Activated CD4-positive, alpha-beta T cell treated with anti-CD3 and anti-CD28 coated beads for 36 hours (primary cell): ENCODE results near the gene LYPD6B. TPM values are rescaled to one million over a fixed set of nuclear protein-coding genes. Genes with fewer than 3 reads are reported as not detected.

Experiments
- ATAC-seq: fragments of 200-7000 bp; cut with Tn5 transposase; one replicate; pipeline ENCODE4 v1.10.0; 2021; ENCODE audit warnings: mild to moderate bottlenecking, moderate library complexity
- CTCF ChIA-PET: fragments of 350-600 bp; sonication (Branson Sonifier 250); formaldehyde crosslinking; loops from one replicate; lab custom pipeline; 2021; ENCODE audit warnings: antibody characterized with exemption; lab: Charles Lee
- POLR2A ChIA-PET: fragments of 350-600 bp; sonication (Branson Sonifier 250); formaldehyde crosslinking; loops from one replicate; lab custom pipeline; 2021; ENCODE audit warnings: antibody characterized with exemption, inconsistent platforms; lab: Charles Lee
- DNase-seq: peaks from one replicate; pipeline ENCODE4 v3.0.0-alpha.2; 2020
- H3K27ac Mint-ChIP-seq: one replicate; pipeline ENCODE4 v1.8.0; 2021; ENCODE audit warnings: mixed read lengths
- H3K27me3 Mint-ChIP-seq: one replicate; pipeline ENCODE4 v1.8.0; 2021; ENCODE audit warnings: mixed read lengths
- H3K36me3 Mint-ChIP-seq: one replicate; pipeline ENCODE4 v1.8.0; 2021; ENCODE audit warnings: low read depth, mixed read lengths
- H3K4me1 Mint-ChIP-seq: one replicate; pipeline ENCODE4 v1.8.0; 2021; ENCODE audit warnings: mixed read lengths
- H3K4me3 Mint-ChIP-seq: one replicate; pipeline ENCODE4 v1.8.0; 2021; ENCODE audit warnings: mild to moderate bottlenecking, moderate library complexity, mixed read lengths
- H3K9me3 Mint-ChIP-seq: one replicate; pipeline ENCODE4 v1.8.0; 2021; ENCODE audit warnings: low read depth, mixed read lengths
- intact Hi-C, 2 experiments: fragments of 100-400 bp; cut with DNase I in 1 of 2; cut with micrococcal nuclease in 1 of 2; formaldehyde crosslinking; loops; one replicate each; pipeline versions ENCODE4 v1.14.2 to v1.15.1; 2022 to 2024; cut with DNase I, micrococcal nuclease
- total RNA-seq, 2 experiments: library from RNA; stranded (reverse); gene quantifications; one replicate each; pipeline ENCODE4 v1.2.3, GENCODE V29; 2021

Gene LYPD6B
- total RNA-seq, 2 experiments from 2014 or later = not detected

- POLR2A ChIA-PET = no interaction called here
- intact Hi-C loops = no loop called here
- CTCF ChIA-PET = interaction anchor here (0.7 kb wide), 1 partner anchor 16 kb away, joined by 3 read pairs; no protein-coding TSS in a partner anchor
- ATAC-seq (no peak), DNase-seq (no peak)
- H3K27ac Mint-ChIP-seq = no peak overlapping the region
- peaks cover 2% of the 10 kb centered on the region for H3K27me3 Mint-ChIP-seq
- H3K4me3 Mint-ChIP-seq = no peak overlapping the region
- H3K36me3 Mint-ChIP-seq = no peaks in the 10 kb centered on the region
- peaks cover 6% of the 10 kb centered on the region for H3K4me1 Mint-ChIP-seq
- H3K9me3 Mint-ChIP-seq = no peaks in the 10 kb centered on the region
Observed at GRCh38 chr2:149064365-149064841, 25.9 kb downstream of the LYPD6B start.

GRCh38 chr2:149064856-149065630 is 26.5 kb downstream of the LYPD6B start:
- no peak overlapping the region for H3K27ac Mint-ChIP-seq
- no peaks in the 10 kb centered on the region for H3K36me3 Mint-ChIP-seq
- H3K9me3 Mint-ChIP-seq = no peaks in the 10 kb centered on the region
- peaks cover 3% of the 10 kb centered on the region for H3K27me3 Mint-ChIP-seq
- H3K4me3 Mint-ChIP-seq = no peak overlapping the region
- intact Hi-C loops = no loop called here
- POLR2A ChIA-PET = no interaction called here
- CTCF ChIA-PET = interaction anchor here (0.7 kb wide), 1 partner anchor 280 kb away, joined by 3 read pairs; no protein-coding TSS in a partner anchor
- peaks cover 13% of the 10 kb centered on the region for H3K4me1 Mint-ChIP-seq
- no peak for ATAC-seq
- no peak for DNase-seq

- H3K4me1 Mint-ChIP-seq = peaks cover 14% of the 10 kb centered on the region
- no peak overlapping the region for H3K27ac Mint-ChIP-seq
- no peaks in the 10 kb centered on the region for H3K9me3 Mint-ChIP-seq
- ChIA-PET POLR2A (no interaction called here), CTCF (no interaction called here)
- H3K4me3 Mint-ChIP-seq = no peak overlapping the region
- DNase-seq (no peak), ATAC-seq (no peak)
- H3K27me3 Mint-ChIP-seq = peaks cover 14% of the 10 kb centered on the region
- H3K36me3 Mint-ChIP-seq = no peaks in the 10 kb centered on the region
- intact Hi-C loops = no loop called here
Observed at GRCh38 chr2:149068225-149068995, 29.9 kb downstream of the LYPD6B start.

- no peak overlapping the region for H3K4me3 Mint-ChIP-seq
Observed at GRCh38 chr2:149068996-149069888, 30.7 kb downstream of the LYPD6B start.

GRCh38 chr2:149070681-149071320 is 32.3 kb downstream of the LYPD6B start:
- ChIA-PET CTCF (interaction anchor here (0.5 kb wide), 1 partner anchor 98 kb away, joined by 3 read pairs; no protein-coding TSS in a partner anchor), POLR2A (no interaction called here)
- no peak for ATAC-seq
- DNase-seq = no peak
- peaks cover 14% of the 10 kb centered on the region for H3K4me1 Mint-ChIP-seq
- H3K27ac Mint-ChIP-seq = no peak overlapping the region
- peaks cover 17% of the 10 kb centered on the region for H3K27me3 Mint-ChIP-seq
- no peaks in the 10 kb centered on the region for H3K9me3 Mint-ChIP-seq
- intact Hi-C loops = no loop called here
- no peaks in the 10 kb centered on the region for H3K36me3 Mint-ChIP-seq
- no peak overlapping the region for H3K4me3 Mint-ChIP-seq

More at GRCh38 chr2:149068996-149069888, 30.7 kb downstream of the LYPD6B start:
- H3K9me3 Mint-ChIP-seq = no peaks in the 10 kb centered on the region
- POLR2A ChIA-PET = no interaction called here
- CTCF ChIA-PET = interaction anchor here (0.6 kb wide), 1 partner anchor 722 kb away, joined by 3 read pairs; no protein-coding TSS in a partner anchor
- H3K27me3 Mint-ChIP-seq = peaks cover 15% of the 10 kb centered on the region
- ATAC-seq (peak; percentile 93), DNase-seq (peak; percentile 28)
- intact Hi-C loops = no loop called here
- no peak overlapping the region for H3K27ac Mint-ChIP-seq
- peaks cover 14% of the 10 kb centered on the region for H3K4me1 Mint-ChIP-seq
- H3K36me3 Mint-ChIP-seq = no peaks in the 10 kb centered on the region

- ATAC-seq (no peak), DNase-seq (no peak)
- no peak overlapping the region for H3K27ac Mint-ChIP-seq
- no peaks in the 10 kb centered on the region for H3K9me3 Mint-ChIP-seq
- POLR2A ChIA-PET = no interaction called here
- peaks cover 1% of the 10 kb centered on the region for H3K4me1 Mint-ChIP-seq
- H3K27me3 Mint-ChIP-seq = peaks cover 14% of the 10 kb centered on the region
- H3K4me3 Mint-ChIP-seq = no peak overlapping the region
- intact Hi-C loops = no loop called here
- CTCF ChIA-PET = no interaction called here
- H3K36me3 Mint-ChIP-seq = no peaks in the 10 kb centered on the region
Observed at GRCh38 chr2:149075105-149075504, 36.6 kb downstream of the LYPD6B start.

GRCh38 chr2:149075853-149076252 is 37.4 kb downstream of the LYPD6B start:
- Mint-ChIP-seq H3K27me3 (peaks cover 13% of the 10 kb centered on the region), H3K27ac (no peak overlapping the region), H3K9me3 (no peaks in the 10 kb centered on the region), H3K4me1 (no peaks in the 10 kb centered on the region), H3K36me3 (no peaks in the 10 kb centered on the region), H3K4me3 (no peak overlapping the region)
- intact Hi-C loops = no loop called here
- CTCF ChIA-PET = no interaction called here
- POLR2A ChIA-PET = no interaction called here
- no peak for ATAC-seq
- DNase-seq = no peak

GRCh38 chr2:149076863-149077412 is 38.4 kb downstream of the LYPD6B start:
- POLR2A ChIA-PET = no interaction called here
- no peak for DNase-seq

GRCh38 chr2:149077861-149078260 is 39.4 kb downstream of the LYPD6B start:
- POLR2A ChIA-PET = no interaction called here
- Mint-ChIP-seq H3K9me3 (no peaks in the 10 kb centered on the region), H3K36me3 (no peaks in the 10 kb centered on the region), H3K4me3 (no peak overlapping the region), H3K27me3 (peaks cover 4% of the 10 kb centered on the region), H3K4me1 (no peaks in the 10 kb centered on the region), H3K27ac (no peak overlapping the region)
- CTCF ChIA-PET = no interaction called here
- no peak for DNase-seq
- intact Hi-C loops = no loop called here
- ATAC-seq = no peak

More at GRCh38 chr2:149076863-149077412, 38.4 kb downstream of the LYPD6B start:
- intact Hi-C loops = no loop called here
- Mint-ChIP-seq H3K9me3 (no peaks in the 10 kb centered on the region), H3K36me3 (no peaks in the 10 kb centered on the region), H3K27ac (no peak overlapping the region), H3K4me3 (no peak overlapping the region), H3K4me1 (no peaks in the 10 kb centered on the region), H3K27me3 (peaks cover 10% of the 10 kb centered on the region)
- no peak for ATAC-seq
- CTCF ChIA-PET = no interaction called here

- Mint-ChIP-seq H3K27ac (no peak overlapping the region), H3K4me3 (no peak overlapping the region), H3K9me3 (no peaks in the 10 kb centered on the region), H3K36me3 (no peaks in the 10 kb centered on the region), H3K4me1 (no peaks in the 10 kb centered on the region), H3K27me3 (peaks cover 2% of the 10 kb centered on the region)
- CTCF ChIA-PET = no interaction called here
- no peak for DNase-seq
- intact Hi-C loops = no loop called here
- ATAC-seq = no peak
- POLR2A ChIA-PET = no interaction called here
Observed at GRCh38 chr2:149080099-149080498, 41.6 kb downstream of the LYPD6B start.
